ENCODE measurements around the gene STK25.
"Not testable (repeated sequence)": the region's sequence is repeated elsewhere in the genome, so short reads cannot be mapped to it uniquely, and the experiment has no call there.

DNA sequence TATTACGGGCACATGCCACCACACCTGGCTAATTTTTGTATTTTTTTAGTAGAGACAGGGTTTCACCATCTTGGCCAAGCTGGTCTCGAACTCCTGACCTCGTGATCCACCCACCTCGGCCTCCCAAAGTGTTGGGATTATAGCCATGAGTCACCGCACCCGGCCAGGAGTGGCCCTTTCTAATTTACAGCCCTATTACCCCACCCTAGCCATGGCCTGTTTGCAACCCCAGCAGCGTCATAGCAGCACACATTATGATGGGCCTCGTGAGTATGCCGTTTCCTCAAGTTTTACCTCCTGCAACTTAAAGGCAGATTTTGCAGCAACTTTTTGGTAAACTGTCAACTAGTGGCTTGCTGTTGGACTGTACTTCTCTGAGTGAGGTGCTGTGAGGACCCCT lies 54.5 kb downstream of the STK25 start:
- not testable (repeated sequence) for TF ChIP-seq CTCF (optimal IDR thresholded peaks at IDR 0.05 in 1 of 3, IDR thresholded peaks at IDR 0.05 in 1 of 3, conservative IDR thresholded peaks at IDR 0.05 in 1 of 3; ENCODE audit: extremely low read depth in 1 of 3, insufficient read depth in 2 of 3, low read length in 3 of 3); EZH2 (IDR thresholded peaks at IDR 0.05; ENCODE audit: low read length)

Measured in keratinocyte (primary cell).